HG03354 (cell line): ENCODE measurements around the gene NOS2.
"Not testable (repeated sequence)": the region's sequence is repeated elsewhere in the genome, so short reads cannot be mapped to it uniquely, and the experiment has no call there.

ENCODE experiments used
- ATAC-seq: cut with Tn5 transposase; IDR thresholded peaks from one replicate; pipeline ENCODE4 v1.9.1; 2021; ENCODE audit warnings: mild to moderate bottlenecking; ENCODE audit not compliant: unreplicated experiment, poor library complexity, severe bottlenecking

NOS2 gene

GRCh38 chr17:27793906-27794569 lies 6.3 kb downstream of the NOS2 start:
- no peak for ATAC-seq

- no peak for ATAC-seq
Observed at GRCh38 chr17:27793168-27793905, 7.0 kb downstream of the NOS2 start.

- ATAC-seq, result no peak
Observed at GRCh38 chr17:27792095-27792494, 8.2 kb downstream of the NOS2 start.

- no peak for ATAC-seq
Observed at GRCh38 chr17:27788919-27789318, 11.4 kb downstream of the NOS2 start.

GRCh38 chr17:27783440-27784350 lies 16.6 kb downstream of the NOS2 start:
- no peak for ATAC-seq

GRCh38 chr17:27782791-27783206 lies 17.5 kb downstream of the NOS2 start:
- no peak for ATAC-seq

- no peak for ATAC-seq
Observed at GRCh38 chr17:27780828-27781404, 19.4 kb downstream of the NOS2 start.

DNA sequence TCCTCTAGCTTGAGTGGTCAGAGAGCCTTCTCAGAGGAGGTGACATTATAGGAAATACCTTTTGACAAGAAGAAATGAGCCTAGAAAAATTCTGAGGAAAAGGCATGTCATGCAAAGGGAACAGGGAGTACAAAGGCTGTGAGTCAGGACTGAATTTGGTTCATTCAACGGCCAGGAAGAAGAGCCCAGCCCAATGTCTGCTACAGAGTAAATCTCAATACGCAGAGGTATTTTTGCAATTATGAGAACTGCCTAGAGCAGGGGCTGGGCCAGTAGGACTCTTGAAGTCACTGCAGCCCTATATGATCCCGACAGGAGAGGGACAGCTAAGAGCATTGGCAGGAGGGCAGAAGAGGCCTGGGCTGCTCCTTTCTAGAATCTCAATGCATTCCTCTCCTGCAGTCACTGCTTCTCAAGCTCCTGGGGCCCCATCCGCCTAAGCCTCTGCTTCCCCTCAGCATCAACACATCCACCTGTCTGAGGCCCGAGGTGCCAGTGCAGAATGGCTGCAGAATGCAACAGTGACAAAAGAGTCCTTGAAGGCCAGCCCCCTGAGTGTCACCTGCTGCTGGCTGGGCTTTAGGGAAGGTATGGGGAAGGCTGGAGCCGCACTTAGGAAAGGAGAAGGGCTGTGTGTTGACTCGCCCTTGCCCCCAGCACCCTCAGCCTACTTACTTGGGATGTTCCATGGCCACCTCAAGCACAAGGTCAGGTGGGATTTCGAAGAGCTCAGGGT lies 20.1 kb downstream of the NOS2 start:
- ATAC-seq, result no peak

DNA sequence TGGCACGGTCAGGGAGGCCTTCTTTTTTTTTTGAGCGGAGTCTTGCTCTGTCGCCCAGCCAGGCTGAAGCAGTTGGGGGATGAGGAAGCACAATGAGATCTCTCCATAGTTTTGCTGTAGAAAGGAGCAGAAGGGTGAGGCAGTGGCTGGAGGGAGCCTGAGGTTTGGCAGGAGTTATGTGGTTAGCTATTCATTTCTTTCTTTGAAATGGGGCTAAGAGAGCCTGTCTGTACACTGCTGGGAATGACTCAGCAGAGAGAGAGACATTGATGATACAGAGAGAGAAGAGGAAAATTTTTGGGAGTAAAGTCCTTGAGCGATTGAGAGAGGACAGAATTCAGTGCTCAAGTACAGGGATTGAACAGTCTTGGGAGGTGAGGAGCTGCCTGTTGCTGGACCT lies 22.1 kb downstream of the NOS2 start:
- no peak for ATAC-seq

DNA sequence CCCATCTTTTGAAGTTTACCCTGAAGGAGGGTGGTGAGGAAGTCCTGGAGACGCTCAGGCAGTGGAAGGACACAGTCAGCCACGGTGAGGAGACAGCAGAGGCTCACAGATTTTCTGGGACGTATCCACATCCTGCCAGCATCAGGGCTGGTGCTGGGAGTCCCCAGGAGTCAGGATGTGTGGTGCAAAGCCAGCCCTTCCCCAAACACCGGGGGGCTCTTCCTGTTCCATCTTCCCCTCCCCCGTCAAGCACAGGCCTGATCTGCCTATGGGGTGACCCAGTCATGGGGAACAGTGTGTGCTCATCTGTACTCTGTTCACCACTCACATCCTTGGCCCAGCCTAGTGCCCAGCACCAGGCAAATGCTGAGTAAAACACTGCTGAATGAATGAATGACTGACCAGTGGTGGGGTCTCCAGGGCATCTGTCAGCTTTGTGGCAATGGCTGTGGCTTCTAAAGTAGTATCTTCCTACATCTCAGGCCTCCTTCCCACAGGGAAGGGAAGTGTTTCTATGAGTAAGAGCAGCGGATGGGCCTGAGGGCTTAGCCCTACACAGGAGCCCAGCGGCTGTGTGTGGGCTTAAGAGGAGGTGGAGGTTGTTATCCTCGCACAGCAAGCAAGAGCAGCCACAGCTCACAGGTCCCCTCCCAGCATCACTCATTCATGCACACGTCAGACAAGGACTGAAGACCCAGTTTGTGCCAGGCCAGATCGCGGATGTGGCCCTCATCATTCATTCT lies 23.3 kb downstream of the NOS2 start:
- no peak for ATAC-seq

DNA sequence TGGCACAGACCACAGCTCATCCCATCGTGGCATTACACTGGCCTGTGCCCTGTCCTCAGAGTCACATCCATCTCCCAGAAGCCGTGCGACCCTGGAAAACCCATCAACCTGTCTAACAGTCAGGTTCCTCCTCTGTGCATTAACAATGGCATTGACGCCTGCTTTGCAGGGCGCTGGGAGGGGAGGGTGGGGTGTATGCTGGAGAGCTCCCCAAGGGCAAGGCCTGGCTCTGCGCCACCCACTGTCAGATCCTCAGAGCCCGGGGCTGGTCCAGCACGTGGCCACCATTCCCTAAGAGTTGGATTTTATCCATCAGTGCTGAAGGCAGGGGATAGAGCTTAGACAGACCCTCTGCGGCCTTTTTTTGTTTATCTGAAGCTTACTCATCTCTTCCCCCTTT lies 28.7 kb downstream of the NOS2 start:
- no peak for ATAC-seq

DNA sequence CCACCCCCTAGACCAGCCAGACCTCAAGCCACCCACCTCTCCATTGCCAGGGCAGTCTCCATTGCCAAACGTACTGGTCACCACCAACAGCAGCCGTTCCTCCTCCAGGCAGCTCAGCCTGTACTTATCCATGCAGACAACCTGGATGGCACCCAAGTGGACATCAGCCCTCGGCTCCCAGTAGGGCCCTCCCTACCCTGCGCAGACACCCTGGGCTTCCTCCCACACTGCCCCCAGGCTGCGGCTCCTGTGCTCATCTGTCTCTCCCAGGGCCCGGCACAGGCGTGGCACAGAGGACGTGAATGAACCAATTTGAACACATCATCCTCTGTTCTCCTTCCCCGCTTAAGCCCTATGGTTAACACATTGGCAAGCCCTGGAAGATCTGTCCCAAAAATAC lies 29.5 kb downstream of the NOS2 start:
- no peak for ATAC-seq

- no peak for ATAC-seq
Observed at GRCh38 chr17:27768858-27769410, 31.4 kb downstream of the NOS2 start.

DNA sequence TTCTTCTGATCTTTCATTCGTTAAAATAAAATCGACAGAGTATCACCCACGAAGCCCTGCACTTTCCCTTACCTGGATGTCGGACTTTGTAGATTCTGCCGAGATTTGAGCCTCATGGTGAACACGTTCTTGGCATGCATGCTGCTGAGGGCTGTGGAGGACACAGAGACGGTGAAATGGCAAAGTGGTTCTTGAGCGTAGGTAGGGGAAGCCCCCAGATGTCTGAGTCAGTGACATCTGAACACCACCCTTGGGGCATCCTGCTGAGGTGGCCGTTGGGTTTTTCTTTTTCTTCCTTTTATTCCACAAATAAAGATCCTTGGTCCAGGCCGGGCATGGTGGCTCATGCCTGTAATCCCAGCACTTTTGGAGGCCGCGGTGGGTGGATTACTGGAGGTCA lies 33.9 kb downstream of the NOS2 start:
- no peak for ATAC-seq

DNA sequence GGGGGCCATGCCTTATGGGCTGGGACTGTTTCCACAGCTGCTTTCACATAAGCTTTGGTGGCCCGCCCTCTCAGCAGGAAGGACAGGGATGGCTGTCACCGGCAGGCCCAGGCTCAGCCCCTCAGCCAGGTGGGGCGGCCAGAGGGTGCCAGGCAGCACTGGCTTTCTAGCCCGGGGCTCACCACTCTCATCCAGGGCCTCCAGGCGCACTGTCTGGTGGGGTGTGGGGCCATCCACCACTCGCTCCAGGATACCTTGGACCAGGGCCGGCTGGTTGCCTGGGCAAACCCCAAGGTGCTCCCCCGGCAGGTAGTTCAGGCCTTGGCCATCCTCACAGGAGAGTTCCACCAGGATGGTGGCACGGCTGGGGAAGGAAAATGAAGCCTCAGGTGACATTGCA lies 35.0 kb downstream of the NOS2 start:
- no peak for ATAC-seq

DNA sequence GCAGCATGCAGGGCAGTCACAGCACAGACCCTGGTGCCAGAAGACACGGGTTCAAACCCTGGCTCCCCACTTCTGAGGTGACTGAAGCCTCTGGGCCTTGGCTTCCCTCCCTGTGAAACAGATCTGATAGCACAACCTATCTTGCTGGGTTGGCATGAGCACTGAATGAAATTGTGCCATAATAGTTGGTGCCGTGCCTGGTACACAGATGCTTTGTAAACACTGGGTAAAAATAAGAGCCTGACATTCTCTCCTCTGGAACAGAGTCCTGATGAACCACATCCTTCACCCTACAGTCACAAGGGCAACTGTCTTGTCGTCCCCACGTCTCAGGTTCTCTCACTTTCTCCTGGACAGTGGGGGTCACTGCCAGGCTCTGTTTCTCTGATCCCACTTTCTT lies 35.7 kb downstream of the NOS2 start:
- ATAC-seq, result no peak

DNA sequence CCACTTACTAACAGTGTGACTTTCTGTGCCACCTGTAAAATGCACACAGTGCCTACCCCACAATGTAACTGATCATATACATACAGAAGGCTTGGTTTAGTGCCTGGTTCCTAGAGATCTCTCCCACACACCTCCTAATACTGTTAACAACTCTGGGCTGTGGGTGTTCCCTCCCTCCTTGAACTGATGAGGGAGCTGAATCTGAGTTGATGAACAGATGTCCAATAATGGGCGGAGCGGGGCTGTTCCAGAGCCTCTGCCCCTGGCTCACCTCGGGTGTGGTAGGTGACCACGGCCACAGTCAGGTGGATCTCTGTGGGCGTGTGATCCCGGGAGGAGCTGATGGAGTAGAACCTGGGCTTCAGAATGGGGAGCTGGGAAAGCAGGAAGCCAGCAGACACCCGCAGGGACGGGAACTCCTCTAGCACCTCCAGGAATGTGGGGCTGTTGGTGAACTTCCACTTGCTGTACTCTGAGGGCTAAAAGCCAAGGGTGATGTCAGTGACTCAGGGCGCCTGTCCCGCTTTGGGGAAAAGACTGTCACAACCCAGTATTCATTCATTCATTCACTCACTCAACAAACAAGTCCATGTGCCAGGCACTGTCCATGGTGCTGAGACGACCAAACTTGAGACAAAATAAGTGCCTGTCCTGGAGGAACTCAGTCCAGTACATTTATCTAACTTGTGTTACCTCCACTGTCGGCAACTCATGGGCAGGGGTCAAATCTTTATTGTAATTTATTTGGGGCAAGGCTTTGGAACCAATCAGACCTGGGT lies 37.6 kb downstream of the NOS2 start:
- no peak for ATAC-seq

- not testable (repeated sequence) for ATAC-seq
Observed at GRCh38 chr17:27760931-27761330, 39.4 kb downstream of the NOS2 start.
